KMS-11 (cell line): ENCODE results near the gene ABLIM2.

Experiments
- H2AFZ ChIP-seq: fragments of 200-600 bp; sonication (generic); 2 replicates; pipeline ENCODE4 v1.6.1; 2016; ENCODE audit warnings: antibody characterized with exemption, mixed run types, low read depth
- H3K27ac ChIP-seq: fragments of 200-600 bp; sonication (generic); 2 replicates; pipeline ENCODE4 v1.6.1; 2016; ENCODE audit warnings: mild to moderate bottlenecking, mixed run types
- H3K27me3 ChIP-seq: fragments of 200-600 bp; sonication (generic); 2 replicates; pipeline ENCODE4 v1.6.1; 2017; ENCODE audit warnings: mild to moderate bottlenecking, low read depth, mixed run types, moderate library complexity; ENCODE audit not compliant: insufficient read depth
- H3K36me3 ChIP-seq: fragments of 200-600 bp; sonication (generic); 2 replicates; pipeline ENCODE4 v1.6.1; 2017; ENCODE audit warnings: mild to moderate bottlenecking, mixed run types; ENCODE audit not compliant: insufficient read depth
- H3K4me1 ChIP-seq: fragments of 200-600 bp; sonication (generic); 2 replicates; pipeline ENCODE4 v1.6.1; 2016; ENCODE audit warnings: mild to moderate bottlenecking, low read depth, mixed run types; ENCODE audit not compliant: poor library complexity, severe bottlenecking
- H3K4me2 ChIP-seq: fragments of 200-600 bp; sonication (generic); 2 replicates; pipeline ENCODE4 v1.7.0; 2016; ENCODE audit warnings: mild to moderate bottlenecking, mixed run types
- H3K4me3 ChIP-seq: fragments of 200-600 bp; sonication (generic); IDR thresholded peaks from 2 replicates; pipeline ENCODE4 v1.6.1; 2017; ENCODE audit warnings: low read depth, low read length, mixed read lengths; ENCODE audit not compliant: insufficient read depth
- H3K79me2 ChIP-seq: fragments of 200-600 bp; sonication (generic); 2 replicates; pipeline ENCODE4 v1.6.1; 2016; ENCODE audit warnings: low read depth, mixed run types; ENCODE audit not compliant: insufficient read depth
- H3K9ac ChIP-seq: fragments of 200-600 bp; sonication (generic); 2 replicates; pipeline ENCODE4 v1.6.1; 2016; ENCODE audit warnings: mild to moderate bottlenecking, mixed run types
- H4K20me1 ChIP-seq: fragments of 200-600 bp; sonication (generic); 2 replicates; pipeline ENCODE4 v1.6.1; 2016; ENCODE audit warnings: mild to moderate bottlenecking, mixed run types; ENCODE audit not compliant: insufficient read depth
- CTCF ChIP-seq: fragments of 200-600 bp; sonication (generic); conservative IDR thresholded peaks from 2 replicates; pipeline ENCODE4 v1.6.1; 2017; ENCODE audit warnings: low read depth, mild to moderate bottlenecking, antibody characterized with exemption, low read length, moderate library complexity, mixed read lengths

The ABLIM2 gene

GRCh38 chr4:7971159-7971631, 187.4 kb downstream of the ABLIM2 start:
- no peak overlapping the region for H3K27ac ChIP-seq
- no peaks in the 10 kb centered on the region for H3K36me3 ChIP-seq
- no peaks in the 10 kb centered on the region for H3K27me3 ChIP-seq
- no peak overlapping the region for H3K9ac ChIP-seq
- no peaks in the 10 kb centered on the region for H3K4me1 ChIP-seq
- H3K79me2 ChIP-seq, result no peaks in the 10 kb centered on the region
- no peak overlapping the region for H3K4me3 ChIP-seq
- H4K20me1 ChIP-seq, result no peaks in the 10 kb centered on the region
- H3K4me2 ChIP-seq, result no peak overlapping the region
- H2AFZ ChIP-seq, result no peak overlapping the region
- no peak for TF ChIP-seq CTCF

- H3K36me3 ChIP-seq, result no peaks in the 10 kb centered on the region
- H4K20me1 ChIP-seq, result no peaks in the 10 kb centered on the region
- no peak overlapping the region for H3K4me2 ChIP-seq
- no peak overlapping the region for H3K27ac ChIP-seq
- H3K79me2 ChIP-seq, result no peaks in the 10 kb centered on the region
- no peak overlapping the region for H3K4me3 ChIP-seq
- H3K9ac ChIP-seq, result no peak overlapping the region
- no peak overlapping the region for H2AFZ ChIP-seq
- H3K27me3 ChIP-seq, result no peaks in the 10 kb centered on the region
- no peak for TF ChIP-seq CTCF
- H3K4me1 ChIP-seq, result no peaks in the 10 kb centered on the region
Measured at GRCh38 chr4:7970361-7970946, 188.2 kb downstream of the ABLIM2 start.

- no peak overlapping the region for H3K9ac ChIP-seq
- no peaks in the 10 kb centered on the region for H3K79me2 ChIP-seq
- H3K27me3 ChIP-seq, result no peaks in the 10 kb centered on the region
- no peak overlapping the region for H3K4me3 ChIP-seq
- H3K4me1 ChIP-seq, result no peaks in the 10 kb centered on the region
- no peak for TF ChIP-seq CTCF
- no peaks in the 10 kb centered on the region for H4K20me1 ChIP-seq
- no peaks in the 10 kb centered on the region for H3K36me3 ChIP-seq
- H2AFZ ChIP-seq, result no peak overlapping the region
- H3K4me2 ChIP-seq, result no peak overlapping the region
- no peak overlapping the region for H3K27ac ChIP-seq
Measured at GRCh38 chr4:7968262-7968896, 190.2 kb downstream of the ABLIM2 start.

GRCh38 chr4:7967501-7968261, 190.9 kb downstream of the ABLIM2 start:
- no peak overlapping the region for H3K27ac ChIP-seq
- no peak overlapping the region for H3K4me2 ChIP-seq
- H3K36me3 ChIP-seq, result no peaks in the 10 kb centered on the region
- H3K27me3 ChIP-seq, result no peaks in the 10 kb centered on the region
- H3K79me2 ChIP-seq, result no peaks in the 10 kb centered on the region
- no peak for TF ChIP-seq CTCF
- no peaks in the 10 kb centered on the region for H4K20me1 ChIP-seq
- no peak overlapping the region for H3K9ac ChIP-seq
- no peaks in the 10 kb centered on the region for H3K4me1 ChIP-seq
- no peak overlapping the region for H2AFZ ChIP-seq
- no peak overlapping the region for H3K4me3 ChIP-seq
